ENCODE measurements around the gene BUD23. TPM values are rescaled to one million over a fixed set of nuclear protein-coding genes. Genes with fewer than 3 reads are reported as not detected.

The BUD23 gene
- total and polyA plus RNA-seq, 2 experiments from 2014 or later = 62.1 to 117 TPM

DNA sequence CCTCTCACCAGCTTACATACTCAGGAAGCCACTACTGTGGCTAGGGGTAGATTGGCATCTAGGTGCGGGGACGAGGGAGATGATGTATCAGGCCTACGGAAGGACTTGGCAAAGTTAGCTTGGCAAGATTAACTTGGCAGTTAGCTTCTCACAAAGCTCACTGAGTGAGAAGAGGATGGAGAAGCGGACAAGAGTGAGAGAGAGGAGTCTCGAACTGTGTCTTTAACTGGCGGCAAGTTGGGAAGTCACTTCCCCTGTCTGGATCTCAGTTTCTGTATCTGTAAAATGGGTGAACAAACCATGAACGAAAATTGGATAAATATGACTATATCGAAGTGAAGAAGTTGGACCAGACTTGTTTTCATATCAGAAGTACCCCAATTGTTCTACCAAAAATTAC, 49.6 kb upstream of the BUD23 start (continued):
- TF ChIP-seq, protein P1, sequence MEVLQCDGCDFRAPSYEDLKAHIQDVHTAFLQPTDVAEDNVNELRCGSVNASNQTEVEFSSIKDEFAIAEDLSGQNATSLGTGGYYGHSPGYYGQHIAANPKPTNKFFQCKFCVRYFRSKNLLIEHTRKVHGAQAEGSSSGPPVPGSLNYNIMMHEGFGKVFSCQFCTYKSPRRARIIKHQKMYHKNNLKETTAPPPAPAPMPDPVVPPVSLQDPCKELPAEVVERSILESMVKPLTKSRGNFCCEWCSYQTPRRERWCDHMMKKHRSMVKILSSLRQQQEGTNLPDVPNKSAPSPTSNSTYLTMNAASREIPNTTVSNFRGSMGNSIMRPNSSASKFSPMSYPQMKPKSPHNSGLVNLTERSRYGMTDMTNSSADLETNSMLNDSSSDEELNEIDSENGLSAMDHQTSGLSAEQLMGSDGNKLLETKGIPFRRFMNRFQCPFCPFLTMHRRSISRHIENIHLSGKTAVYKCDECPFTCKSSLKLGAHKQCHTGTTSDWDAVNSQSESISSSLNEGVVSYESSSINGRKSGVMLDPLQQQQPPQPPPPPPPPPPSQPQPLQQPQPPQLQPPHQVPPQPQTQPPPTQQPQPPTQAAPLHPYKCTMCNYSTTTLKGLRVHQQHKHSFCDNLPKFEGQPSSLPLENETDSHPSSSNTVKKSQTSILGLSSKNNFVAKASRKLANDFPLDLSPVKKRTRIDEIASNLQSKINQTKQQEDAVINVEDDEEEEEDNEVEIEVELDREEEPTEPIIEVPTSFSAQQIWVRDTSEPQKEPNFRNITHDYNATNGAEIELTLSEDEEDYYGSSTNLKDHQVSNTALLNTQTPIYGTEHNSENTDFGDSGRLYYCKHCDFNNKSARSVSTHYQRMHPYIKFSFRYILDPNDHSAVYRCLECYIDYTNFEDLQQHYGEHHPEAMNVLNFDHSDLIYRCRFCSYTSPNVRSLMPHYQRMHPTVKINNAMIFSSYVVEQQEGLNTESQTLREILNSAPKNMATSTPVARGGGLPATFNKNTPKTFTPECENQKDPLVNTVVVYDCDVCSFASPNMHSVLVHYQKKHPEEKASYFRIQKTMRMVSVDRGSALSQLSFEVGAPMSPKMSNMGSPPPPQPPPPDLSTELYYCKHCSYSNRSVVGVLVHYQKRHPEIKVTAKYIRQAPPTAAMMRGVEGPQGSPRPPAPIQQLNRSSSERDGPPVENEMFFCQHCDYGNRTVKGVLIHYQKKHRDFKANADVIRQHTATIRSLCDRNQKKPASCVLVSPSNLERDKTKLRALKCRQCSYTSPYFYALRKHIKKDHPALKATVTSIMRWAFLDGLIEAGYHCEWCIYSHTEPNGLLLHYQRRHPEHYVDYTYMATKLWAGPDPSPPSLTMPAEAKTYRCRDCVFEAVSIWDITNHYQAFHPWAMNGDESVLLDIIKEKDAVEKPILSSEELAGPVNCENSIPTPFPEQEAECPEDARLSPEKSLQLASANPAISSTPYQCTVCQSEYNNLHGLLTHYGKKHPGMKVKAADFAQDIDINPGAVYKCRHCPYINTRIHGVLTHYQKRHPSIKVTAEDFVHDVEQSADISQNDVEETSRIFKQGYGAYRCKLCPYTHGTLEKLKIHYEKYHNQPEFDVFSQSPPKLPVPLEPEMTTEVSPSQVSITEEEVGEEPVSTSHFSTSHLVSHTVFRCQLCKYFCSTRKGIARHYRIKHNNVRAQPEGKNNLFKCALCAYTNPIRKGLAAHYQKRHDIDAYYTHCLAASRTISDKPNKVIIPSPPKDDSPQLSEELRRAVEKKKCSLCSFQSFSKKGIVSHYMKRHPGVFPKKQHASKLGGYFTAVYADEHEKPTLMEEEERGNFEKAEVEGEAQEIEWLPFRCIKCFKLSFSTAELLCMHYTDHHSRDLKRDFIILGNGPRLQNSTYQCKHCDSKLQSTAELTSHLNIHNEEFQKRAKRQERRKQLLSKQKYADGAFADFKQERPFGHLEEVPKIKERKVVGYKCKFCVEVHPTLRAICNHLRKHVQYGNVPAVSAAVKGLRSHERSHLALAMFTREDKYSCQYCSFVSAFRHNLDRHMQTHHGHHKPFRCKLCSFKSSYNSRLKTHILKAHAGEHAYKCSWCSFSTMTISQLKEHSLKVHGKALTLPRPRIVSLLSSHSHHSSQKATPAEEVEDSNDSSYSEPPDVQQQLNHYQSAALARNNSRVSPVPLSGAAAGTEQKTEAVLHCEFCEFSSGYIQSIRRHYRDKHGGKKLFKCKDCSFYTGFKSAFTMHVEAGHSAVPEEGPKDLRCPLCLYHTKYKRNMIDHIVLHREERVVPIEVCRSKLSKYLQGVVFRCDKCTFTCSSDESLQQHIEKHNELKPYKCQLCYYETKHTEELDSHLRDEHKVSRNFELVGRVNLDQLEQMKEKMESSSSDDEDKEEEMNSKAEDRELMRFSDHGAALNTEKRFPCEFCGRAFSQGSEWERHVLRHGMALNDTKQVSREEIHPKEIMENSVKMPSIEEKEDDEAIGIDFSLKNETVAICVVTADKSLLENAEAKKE (CRISPR knock-in tag; IDR thresholded peaks at IDR 0.05) = no peak
- TF ChIP-seq CREB1 (CRISPR knock-in tag; IDR thresholded peaks at IDR 0.05; ENCODE audit: low read depth) = no peak
- TF ChIP-seq POLR2AphosphoS5 (IDR thresholded peaks at IDR 0.05; ENCODE audit: low read depth) = no peak
- TF ChIP-seq ZNF114 (CRISPR knock-in tag; IDR thresholded peaks at IDR 0.05) = no peak
- TF ChIP-seq NANOG (IDR thresholded peaks at IDR 0.05; ENCODE audit: borderline replicate concordance) = no peak
- TF ChIP-seq JUNB (IDR thresholded peaks at IDR 0.05; ENCODE audit: unreplicated experiment) = no peak
- TF ChIP-seq ZNF331 (CRISPR knock-in tag; IDR thresholded peaks at IDR 0.05; ENCODE audit: low read depth) = no peak
- TF ChIP-seq, protein P2, sequence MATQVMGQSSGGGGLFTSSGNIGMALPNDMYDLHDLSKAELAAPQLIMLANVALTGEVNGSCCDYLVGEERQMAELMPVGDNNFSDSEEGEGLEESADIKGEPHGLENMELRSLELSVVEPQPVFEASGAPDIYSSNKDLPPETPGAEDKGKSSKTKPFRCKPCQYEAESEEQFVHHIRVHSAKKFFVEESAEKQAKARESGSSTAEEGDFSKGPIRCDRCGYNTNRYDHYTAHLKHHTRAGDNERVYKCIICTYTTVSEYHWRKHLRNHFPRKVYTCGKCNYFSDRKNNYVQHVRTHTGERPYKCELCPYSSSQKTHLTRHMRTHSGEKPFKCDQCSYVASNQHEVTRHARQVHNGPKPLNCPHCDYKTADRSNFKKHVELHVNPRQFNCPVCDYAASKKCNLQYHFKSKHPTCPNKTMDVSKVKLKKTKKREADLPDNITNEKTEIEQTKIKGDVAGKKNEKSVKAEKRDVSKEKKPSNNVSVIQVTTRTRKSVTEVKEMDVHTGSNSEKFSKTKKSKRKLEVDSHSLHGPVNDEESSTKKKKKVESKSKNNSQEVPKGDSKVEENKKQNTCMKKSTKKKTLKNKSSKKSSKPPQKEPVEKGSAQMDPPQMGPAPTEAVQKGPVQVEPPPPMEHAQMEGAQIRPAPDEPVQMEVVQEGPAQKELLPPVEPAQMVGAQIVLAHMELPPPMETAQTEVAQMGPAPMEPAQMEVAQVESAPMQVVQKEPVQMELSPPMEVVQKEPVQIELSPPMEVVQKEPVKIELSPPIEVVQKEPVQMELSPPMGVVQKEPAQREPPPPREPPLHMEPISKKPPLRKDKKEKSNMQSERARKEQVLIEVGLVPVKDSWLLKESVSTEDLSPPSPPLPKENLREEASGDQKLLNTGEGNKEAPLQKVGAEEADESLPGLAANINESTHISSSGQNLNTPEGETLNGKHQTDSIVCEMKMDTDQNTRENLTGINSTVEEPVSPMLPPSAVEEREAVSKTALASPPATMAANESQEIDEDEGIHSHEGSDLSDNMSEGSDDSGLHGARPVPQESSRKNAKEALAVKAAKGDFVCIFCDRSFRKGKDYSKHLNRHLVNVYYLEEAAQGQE (IDR thresholded peaks at IDR 0.05; ENCODE audit: unreplicated experiment) = no peak

Data from GM23338 (cell line).